ENCODE data around the gene DUSP14.

GRCh38 chr17:37447641-37448040 lies 42.0 kb upstream of the DUSP14 start:
- TF ChIP-seq, protein P1, sequence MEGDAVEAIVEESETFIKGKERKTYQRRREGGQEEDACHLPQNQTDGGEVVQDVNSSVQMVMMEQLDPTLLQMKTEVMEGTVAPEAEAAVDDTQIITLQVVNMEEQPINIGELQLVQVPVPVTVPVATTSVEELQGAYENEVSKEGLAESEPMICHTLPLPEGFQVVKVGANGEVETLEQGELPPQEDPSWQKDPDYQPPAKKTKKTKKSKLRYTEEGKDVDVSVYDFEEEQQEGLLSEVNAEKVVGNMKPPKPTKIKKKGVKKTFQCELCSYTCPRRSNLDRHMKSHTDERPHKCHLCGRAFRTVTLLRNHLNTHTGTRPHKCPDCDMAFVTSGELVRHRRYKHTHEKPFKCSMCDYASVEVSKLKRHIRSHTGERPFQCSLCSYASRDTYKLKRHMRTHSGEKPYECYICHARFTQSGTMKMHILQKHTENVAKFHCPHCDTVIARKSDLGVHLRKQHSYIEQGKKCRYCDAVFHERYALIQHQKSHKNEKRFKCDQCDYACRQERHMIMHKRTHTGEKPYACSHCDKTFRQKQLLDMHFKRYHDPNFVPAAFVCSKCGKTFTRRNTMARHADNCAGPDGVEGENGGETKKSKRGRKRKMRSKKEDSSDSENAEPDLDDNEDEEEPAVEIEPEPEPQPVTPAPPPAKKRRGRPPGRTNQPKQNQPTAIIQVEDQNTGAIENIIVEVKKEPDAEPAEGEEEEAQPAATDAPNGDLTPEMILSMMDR (IDR thresholded peaks at IDR 0.05; ENCODE audit: low read depth, low read length, poor library complexity, severe bottlenecking): no peak
- TF ChIP-seq EZH2phosphoT487 (IDR thresholded peaks at IDR 0.05; ENCODE audit: borderline replicate concordance, low read length): no peak
